HepG2 (cell line): ENCODE data around the gene CCDC34. TPM values are rescaled to one million over a fixed set of nuclear protein-coding genes. Genes with fewer than 3 reads are reported as not detected.

Experiments used
- ARID3A ChIP-seq: IDR thresholded peaks from 2 replicates; pipeline ENCODE4 v1.6.1; 2012; ENCODE audit warnings: low read depth, low read length, improper control_type of control experiment
- BCL6 ChIP-seq: IDR thresholded peaks from 2 replicates; pipeline ENCODE4 v1.6.1; 2016; ENCODE audit warnings: missing genetic modification reagents, missing compliant biosample characterization
- BRCA1 ChIP-seq: sonication (generic); formaldehyde crosslinking; IDR thresholded peaks from 2 replicates; pipeline ENCODE4 v1.4.0; 2020; ENCODE audit warnings: missing genetic modification reagents
- ELF3 ChIP-seq: IDR thresholded peaks from 2 replicates; pipeline ENCODE4 v1.6.1; 2016; ENCODE audit warnings: missing genetic modification reagents, missing compliant biosample characterization
- EP300 ChIP-seq, 3 experiments: sonication (generic) in 1 of 3; formaldehyde crosslinking in 1 of 3; IDR thresholded peaks; 2 replicates each; pipeline versions ENCODE4 v1.5.1 to v1.6.1; 2011 to 2020; ENCODE audit warnings: low read depth in 2 of 3, low read length in 2 of 3, borderline replicate concordance in 1 of 3, improper control_type of control experiment in 1 of 3, mild to moderate bottlenecking in 1 of 3, missing genetic modification reagents in 1 of 3, moderate library complexity in 1 of 3
- FOXP4 ChIP-seq: sonication (generic); formaldehyde crosslinking; IDR thresholded peaks from 2 replicates; pipeline ENCODE4 v1.4.0; 2020; ENCODE audit warnings: missing genetic modification reagents
- GATAD2A ChIP-seq: IDR thresholded peaks from 2 replicates; pipeline ENCODE4 v1.6.1; 2016
- KAT8 ChIP-seq: IDR thresholded peaks from 2 replicates; pipeline ENCODE4 v1.6.1; 2016; ENCODE audit warnings: missing genetic modification reagents, missing compliant biosample characterization
- SOX13 ChIP-seq, 3 experiments: fragments of 450-650 bp in 1 of 3; sonication (generic) in 1 of 3; formaldehyde crosslinking in 1 of 3; IDR thresholded peaks in 2 of 3; conservative IDR thresholded peaks in 1 of 3; 2 replicates each; pipeline versions ENCODE4 v1.5.0 to v1.6.1; 2016 to 2020; ENCODE audit warnings: antibody characterized with exemption in 1 of 3, mild to moderate bottlenecking in 1 of 3, missing compliant biosample characterization in 1 of 3, missing genetic modification reagents in 1 of 3, moderate library complexity in 1 of 3
- ZNF776 ChIP-seq: sonication (generic); formaldehyde crosslinking; IDR thresholded peaks from 2 replicates; pipeline ENCODE4 v1.4.0; 2020; ENCODE audit warnings: mild to moderate bottlenecking, missing genetic modification reagents
- ZNF781 ChIP-seq: sonication (generic); formaldehyde crosslinking; IDR thresholded peaks from 2 replicates; pipeline ENCODE4 v1.5.1; 2020; ENCODE audit warnings: borderline replicate concordance, mild to moderate bottlenecking, missing genetic modification reagents; ENCODE audit errors: not compliant biosample characterization
- polyA plus RNA-seq, 8 experiments: library from polyadenylated mRNA; depleted of rRNA in 3 of 8; stranded (reverse) in 7 of 8; unstranded in 1 of 8; fragments of >200 nt; fragmentation: Illumina TruSeq in 4 of 8; extraction: Trizol in 4 of 8; gene quantifications; 2 replicates each; pipeline versions ENCODE4 v1.2.1 to v1.2.3, GENCODE V29; 2011 to 2016; ENCODE audit warnings: low read depth in 4 of 8, missing spikeins in 1 of 8, mixed read lengths in 1 of 8; ENCODE audit not compliant: insufficient read depth in 1 of 8
- total RNA-seq, 5 experiments: library from RNA; depleted of rRNA; stranded (reverse); fragments of >200 nt; fragmentation: Illumina TruSeq; extraction: Trizol; gene quantifications; 2 replicates each; pipeline ENCODE4 v1.2.3, GENCODE V29; 2016; ENCODE audit warnings: low read depth in 1 of 5
- TF ChIP-seq, protein P1 (sequence below): sonication (generic); formaldehyde crosslinking; IDR thresholded peaks from 2 replicates; pipeline ENCODE4 v1.5.1; 2020; ENCODE audit warnings: mild to moderate bottlenecking, missing genetic modification reagents, borderline replicate concordance
- TF ChIP-seq, protein P2 (sequence below): IDR thresholded peaks from 2 replicates; pipeline ENCODE4 v1.4.0; 2020; ENCODE audit warnings: mild to moderate bottlenecking, missing genetic modification reagents

Gene CCDC34
- total and polyA plus RNA-seq, 2 of the 13 experiments (the other 11 are each of a cell fraction or from before 2014, with no cell fraction given): 7.6 to 34.3 TPM

- TF ChIP-seq, protein P1, sequence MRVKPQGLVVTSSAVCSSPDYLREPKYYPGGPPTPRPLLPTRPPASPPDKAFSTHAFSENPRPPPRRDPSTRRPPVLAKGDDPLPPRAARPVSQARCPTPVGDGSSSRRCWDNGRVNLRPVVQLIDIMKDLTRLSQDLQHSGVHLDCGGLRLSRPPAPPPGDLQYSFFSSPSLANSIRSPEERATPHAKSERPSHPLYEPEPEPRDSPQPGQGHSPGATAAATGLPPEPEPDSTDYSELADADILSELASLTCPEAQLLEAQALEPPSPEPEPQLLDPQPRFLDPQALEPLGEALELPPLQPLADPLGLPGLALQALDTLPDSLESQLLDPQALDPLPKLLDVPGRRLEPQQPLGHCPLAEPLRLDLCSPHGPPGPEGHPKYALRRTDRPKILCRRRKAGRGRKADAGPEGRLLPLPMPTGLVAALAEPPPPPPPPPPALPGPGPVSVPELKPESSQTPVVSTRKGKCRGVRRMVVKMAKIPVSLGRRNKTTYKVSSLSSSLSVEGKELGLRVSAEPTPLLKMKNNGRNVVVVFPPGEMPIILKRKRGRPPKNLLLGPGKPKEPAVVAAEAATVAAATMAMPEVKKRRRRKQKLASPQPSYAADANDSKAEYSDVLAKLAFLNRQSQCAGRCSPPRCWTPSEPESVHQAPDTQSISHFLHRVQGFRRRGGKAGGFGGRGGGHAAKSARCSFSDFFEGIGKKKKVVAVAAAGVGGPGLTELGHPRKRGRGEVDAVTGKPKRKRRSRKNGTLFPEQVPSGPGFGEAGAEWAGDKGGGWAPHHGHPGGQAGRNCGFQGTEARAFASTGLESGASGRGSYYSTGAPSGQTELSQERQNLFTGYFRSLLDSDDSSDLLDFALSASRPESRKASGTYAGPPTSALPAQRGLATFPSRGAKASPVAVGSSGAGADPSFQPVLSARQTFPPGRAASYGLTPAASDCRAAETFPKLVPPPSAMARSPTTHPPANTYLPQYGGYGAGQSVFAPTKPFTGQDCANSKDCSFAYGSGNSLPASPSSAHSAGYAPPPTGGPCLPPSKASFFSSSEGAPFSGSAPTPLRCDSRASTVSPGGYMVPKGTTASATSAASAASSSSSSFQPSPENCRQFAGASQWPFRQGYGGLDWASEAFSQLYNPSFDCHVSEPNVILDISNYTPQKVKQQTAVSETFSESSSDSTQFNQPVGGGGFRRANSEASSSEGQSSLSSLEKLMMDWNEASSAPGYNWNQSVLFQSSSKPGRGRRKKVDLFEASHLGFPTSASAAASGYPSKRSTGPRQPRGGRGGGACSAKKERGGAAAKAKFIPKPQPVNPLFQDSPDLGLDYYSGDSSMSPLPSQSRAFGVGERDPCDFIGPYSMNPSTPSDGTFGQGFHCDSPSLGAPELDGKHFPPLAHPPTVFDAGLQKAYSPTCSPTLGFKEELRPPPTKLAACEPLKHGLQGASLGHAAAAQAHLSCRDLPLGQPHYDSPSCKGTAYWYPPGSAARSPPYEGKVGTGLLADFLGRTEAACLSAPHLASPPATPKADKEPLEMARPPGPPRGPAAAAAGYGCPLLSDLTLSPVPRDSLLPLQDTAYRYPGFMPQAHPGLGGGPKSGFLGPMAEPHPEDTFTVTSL: peak; percentile 19; the same call in 1 of the 2 replicates
- TF ChIP-seq FOXP4 (CRISPR knock-in tag) (0 out of 2 replicates have a peak, but pooled peaks have one; percentile 38), GATAD2A (CRISPR knock-in tag) (peak; percentile 32; the same call in 1 of the 2 replicates), ZNF781 (no peak), ARID3A (peak; percentile 64; the same call in 1 of the 2 replicates), BRCA1 (CRISPR knock-in tag) (no peak), EP300 (IDR thresholded peaks at IDR 0.05; ENCODE audit: low read depth in 2 of 2, low read length in 2 of 2) (peak in 1 of 2 experiments; percentile 62; a peak in 1 of 4 replicates), EP300 (CRISPR knock-in tag; IDR thresholded peaks at IDR 0.05; ENCODE audit: borderline replicate concordance) (no peak), KAT8 (CRISPR knock-in tag) (0 out of 2 replicates have a peak, but pooled peaks have one; percentile 34), ELF3 (CRISPR knock-in tag) (0 out of 2 replicates have a peak, but pooled peaks have one; percentile 8), ZNF776 (CRISPR knock-in tag) (no peak), BCL6 (CRISPR knock-in tag) (no peak), SOX13 (IDR thresholded peaks at IDR 0.05) (no peak), SOX13 (CRISPR knock-in tag; conservative IDR thresholded peaks at IDR 0.05 in 1 of 2, IDR thresholded peaks at IDR 0.05 in 1 of 2) (peak in 1 of 2 experiments; percentile 10; a peak in 1 of 4 replicates)
- TF ChIP-seq, protein P2, sequence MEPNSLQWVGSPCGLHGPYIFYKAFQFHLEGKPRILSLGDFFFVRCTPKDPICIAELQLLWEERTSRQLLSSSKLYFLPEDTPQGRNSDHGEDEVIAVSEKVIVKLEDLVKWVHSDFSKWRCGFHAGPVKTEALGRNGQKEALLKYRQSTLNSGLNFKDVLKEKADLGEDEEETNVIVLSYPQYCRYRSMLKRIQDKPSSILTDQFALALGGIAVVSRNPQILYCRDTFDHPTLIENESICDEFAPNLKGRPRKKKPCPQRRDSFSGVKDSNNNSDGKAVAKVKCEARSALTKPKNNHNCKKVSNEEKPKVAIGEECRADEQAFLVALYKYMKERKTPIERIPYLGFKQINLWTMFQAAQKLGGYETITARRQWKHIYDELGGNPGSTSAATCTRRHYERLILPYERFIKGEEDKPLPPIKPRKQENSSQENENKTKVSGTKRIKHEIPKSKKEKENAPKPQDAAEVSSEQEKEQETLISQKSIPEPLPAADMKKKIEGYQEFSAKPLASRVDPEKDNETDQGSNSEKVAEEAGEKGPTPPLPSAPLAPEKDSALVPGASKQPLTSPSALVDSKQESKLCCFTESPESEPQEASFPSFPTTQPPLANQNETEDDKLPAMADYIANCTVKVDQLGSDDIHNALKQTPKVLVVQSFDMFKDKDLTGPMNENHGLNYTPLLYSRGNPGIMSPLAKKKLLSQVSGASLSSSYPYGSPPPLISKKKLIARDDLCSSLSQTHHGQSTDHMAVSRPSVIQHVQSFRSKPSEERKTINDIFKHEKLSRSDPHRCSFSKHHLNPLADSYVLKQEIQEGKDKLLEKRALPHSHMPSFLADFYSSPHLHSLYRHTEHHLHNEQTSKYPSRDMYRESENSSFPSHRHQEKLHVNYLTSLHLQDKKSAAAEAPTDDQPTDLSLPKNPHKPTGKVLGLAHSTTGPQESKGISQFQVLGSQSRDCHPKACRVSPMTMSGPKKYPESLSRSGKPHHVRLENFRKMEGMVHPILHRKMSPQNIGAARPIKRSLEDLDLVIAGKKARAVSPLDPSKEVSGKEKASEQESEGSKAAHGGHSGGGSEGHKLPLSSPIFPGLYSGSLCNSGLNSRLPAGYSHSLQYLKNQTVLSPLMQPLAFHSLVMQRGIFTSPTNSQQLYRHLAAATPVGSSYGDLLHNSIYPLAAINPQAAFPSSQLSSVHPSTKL (CRISPR knock-in tag): peak; percentile 53; the same call in 1 of the 2 replicates
Observed at GRCh38 chr11:27375370-27375769, 12.4 kb upstream of the CCDC34 start (continued).
